ENCODE data around the gene MUC13. TPM values are rescaled to one million over a fixed set of nuclear protein-coding genes. Genes with fewer than 3 reads are reported as not detected.

The MUC13 gene
- total and polyA plus RNA-seq, 11 donors = 0.08 to 0.15 TPM; not detected in 9

GRCh38 chr3:124878561-124879336, 55.8 kb downstream of the MUC13 start:
- TF ChIP-seq POLR2A (IDR thresholded peaks at IDR 0.05) = no peak
- Histone ChIP-seq H3K27ac (peak overlapping the region; percentile 44 to 84 (median 62)), H3K36me3 (no peaks in the 10 kb centered on the region), H3K4me1 (peaks cover 6 to 78% (median 65%) of the 10 kb centered on the region in 12 donors), H3K27me3 (no peaks in the 10 kb centered on the region), H3K9me3 (no peaks in the 10 kb centered on the region), H3K4me3 (no peak overlapping the region)
- DNase-seq = peak in 2 of 5 donors; percentile 34 to 52
- peak; percentile 69 to 84 (median 81) for ATAC-seq
- intact Hi-C loops (cut with DNase I) = loop anchor here in 2 of 10 donors (5.0 kb wide), 1 partner anchor 36 kb away; no protein-coding TSS in a partner anchor
- 10 to 17% (median 12%) methylated on average over 6 of the region's 6 CpGs for WGBS, 4 donors

GRCh38 chr3:124877674-124878073, 56.9 kb downstream of the MUC13 start:
- TF ChIP-seq CTCF (IDR thresholded peaks at IDR 0.05) (no peak), POLR2A (IDR thresholded peaks at IDR 0.05) (no peak)
- intact Hi-C loops (cut with DNase I) = loop anchor here in 2 of 10 donors (5.0 kb wide), 1 partner anchor 35 kb away; no protein-coding TSS in a partner anchor
- H3K4me1 ChIP-seq = peaks cover 6 to 73% (median 55%) of the 10 kb centered on the region in 12 donors

GRCh38 chr3:124876401-124876878, 58.1 kb downstream of the MUC13 start:
- H3K27ac ChIP-seq = peak overlapping the region in 6 of 12 donors; percentile 27 to 81 (median 42)
- peaks cover 6 to 67% (median 49%) of the 10 kb centered on the region in 12 donors for H3K4me1 ChIP-seq
- H3K36me3 ChIP-seq = peaks cover 0 to 19% (median 17%) of the 10 kb centered on the region in 9 donors
- peak in 3 of 4 donors; percentile 9 to 41 (median 20) for ATAC-seq
- DNase-seq = peak in 1 of 5 donors; percentile 50
- no peak overlapping the region for H3K4me3 ChIP-seq
- WGBS, 4 donors = 39 to 70% (median 49%) methylated on average over 3 of the region's 3 CpGs
- no peaks in the 10 kb centered on the region for H3K27me3 ChIP-seq
- no peaks in the 10 kb centered on the region for H3K9me3 ChIP-seq
- intact Hi-C loops (cut with DNase I) = loop anchor here in 2 of 10 donors (5.0 kb wide), 1 partner anchor 34 kb away; no protein-coding TSS in a partner anchor
- TF ChIP-seq POLR2A (IDR thresholded peaks at IDR 0.05) (no peak), CTCF (IDR thresholded peaks at IDR 0.05) (no peak)

More at GRCh38 chr3:124877674-124878073, 56.9 kb downstream of the MUC13 start:
- Histone ChIP-seq H3K27me3 (no peaks in the 10 kb centered on the region), H3K27ac (peak overlapping the region in 7 of 12 donors; percentile 52 to 84 (median 69)), H3K36me3 (peaks cover 0 to 7% (median 4%) of the 10 kb centered on the region in 9 donors), H3K9me3 (no peaks in the 10 kb centered on the region), H3K4me3 (no peak overlapping the region)
- DNase-seq = no peak
- ATAC-seq = no peak
- 94 to 98% (median 96%) methylated on average over 3 of the region's 3 CpGs for WGBS, 4 donors

- WGBS, 4 donors = 67 to 83% (median 78%) methylated on average over 1 of the region's 1 CpG
- DNase-seq (no peak), ATAC-seq (no peak)
- peaks cover 1 to 48% (median 34%) of the 10 kb centered on the region in 12 donors for H3K4me1 ChIP-seq
- H3K36me3 ChIP-seq = peaks cover 0 to 36% (median 27%) of the 10 kb centered on the region in 9 donors
- TF ChIP-seq POLR2A (IDR thresholded peaks at IDR 0.05) (no peak), CTCF (IDR thresholded peaks at IDR 0.05) (no peak)
- no peaks in the 10 kb centered on the region for H3K9me3 ChIP-seq
- intact Hi-C loops (cut with DNase I) = no loop called here
- H3K27ac ChIP-seq = no peak overlapping the region
- H3K27me3 ChIP-seq = no peaks in the 10 kb centered on the region
- no peak overlapping the region for H3K4me3 ChIP-seq
Observed at GRCh38 chr3:124873226-124873625, 61.3 kb downstream of the MUC13 start.
